ENCODE measurements around the gene DNMBP. TPM values are rescaled to one million over a fixed set of nuclear protein-coding genes. Genes with fewer than 3 reads are reported as not detected.

Gene DNMBP
- total RNA-seq, 1 donor: 62.4 TPM

DNA sequence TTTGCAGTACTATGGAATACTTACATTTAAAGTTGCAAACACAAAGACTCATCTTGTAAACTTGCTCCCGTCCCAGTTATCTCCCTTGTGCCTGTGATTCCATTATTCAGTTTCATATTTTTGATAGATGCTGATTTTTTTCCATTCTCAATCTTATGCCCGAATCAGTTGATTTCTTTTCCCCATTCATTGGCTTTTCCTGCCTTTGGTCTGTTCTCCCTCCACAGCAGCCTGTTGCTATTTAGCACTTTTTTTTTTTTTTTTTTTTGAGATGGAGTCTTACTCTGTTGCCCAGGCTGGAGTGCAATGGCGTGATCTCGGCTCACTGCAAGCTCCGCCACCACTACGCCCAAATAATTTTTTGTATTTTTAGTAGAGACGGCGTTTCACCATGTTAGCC lies 149.3 kb downstream of the DNMBP start:
- TF ChIP-seq, protein P1, sequence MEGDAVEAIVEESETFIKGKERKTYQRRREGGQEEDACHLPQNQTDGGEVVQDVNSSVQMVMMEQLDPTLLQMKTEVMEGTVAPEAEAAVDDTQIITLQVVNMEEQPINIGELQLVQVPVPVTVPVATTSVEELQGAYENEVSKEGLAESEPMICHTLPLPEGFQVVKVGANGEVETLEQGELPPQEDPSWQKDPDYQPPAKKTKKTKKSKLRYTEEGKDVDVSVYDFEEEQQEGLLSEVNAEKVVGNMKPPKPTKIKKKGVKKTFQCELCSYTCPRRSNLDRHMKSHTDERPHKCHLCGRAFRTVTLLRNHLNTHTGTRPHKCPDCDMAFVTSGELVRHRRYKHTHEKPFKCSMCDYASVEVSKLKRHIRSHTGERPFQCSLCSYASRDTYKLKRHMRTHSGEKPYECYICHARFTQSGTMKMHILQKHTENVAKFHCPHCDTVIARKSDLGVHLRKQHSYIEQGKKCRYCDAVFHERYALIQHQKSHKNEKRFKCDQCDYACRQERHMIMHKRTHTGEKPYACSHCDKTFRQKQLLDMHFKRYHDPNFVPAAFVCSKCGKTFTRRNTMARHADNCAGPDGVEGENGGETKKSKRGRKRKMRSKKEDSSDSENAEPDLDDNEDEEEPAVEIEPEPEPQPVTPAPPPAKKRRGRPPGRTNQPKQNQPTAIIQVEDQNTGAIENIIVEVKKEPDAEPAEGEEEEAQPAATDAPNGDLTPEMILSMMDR (IDR thresholded peaks at IDR 0.05; ENCODE audit: insufficient read depth, low read length): no peak
- no peak for DNase-seq (ENCODE audit: low read depth)
- no peak overlapping the region for H3K4me3 ChIP-seq (ENCODE audit: low read depth, low read length)

DNA sequence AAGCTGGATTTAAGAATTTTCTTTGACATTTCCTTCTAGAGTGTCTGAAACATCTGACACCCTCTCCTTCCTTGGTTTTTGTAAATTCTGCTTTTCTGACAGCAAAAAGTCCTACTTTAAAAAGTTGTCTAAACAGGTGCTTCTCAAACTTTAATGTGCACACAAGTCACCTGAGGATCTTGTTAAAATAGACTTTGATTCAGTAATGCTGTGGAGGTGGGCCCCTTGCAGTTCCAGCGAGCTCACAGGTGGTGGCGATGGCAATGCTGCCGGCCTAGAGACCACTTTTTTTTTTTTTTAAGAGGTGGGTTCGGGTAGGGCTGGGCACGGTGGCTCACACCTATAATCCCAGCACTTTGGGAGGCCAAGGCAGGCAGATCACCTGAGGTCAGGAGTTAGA lies 150.2 kb downstream of the DNMBP start:
- H3K4me3 ChIP-seq (ENCODE audit: low read depth, low read length): no peak overlapping the region
- TF ChIP-seq, protein P1 (IDR thresholded peaks at IDR 0.05; ENCODE audit: insufficient read depth, low read length): peak; percentile 30
- DNase-seq (ENCODE audit: low read depth): no peak

DNA sequence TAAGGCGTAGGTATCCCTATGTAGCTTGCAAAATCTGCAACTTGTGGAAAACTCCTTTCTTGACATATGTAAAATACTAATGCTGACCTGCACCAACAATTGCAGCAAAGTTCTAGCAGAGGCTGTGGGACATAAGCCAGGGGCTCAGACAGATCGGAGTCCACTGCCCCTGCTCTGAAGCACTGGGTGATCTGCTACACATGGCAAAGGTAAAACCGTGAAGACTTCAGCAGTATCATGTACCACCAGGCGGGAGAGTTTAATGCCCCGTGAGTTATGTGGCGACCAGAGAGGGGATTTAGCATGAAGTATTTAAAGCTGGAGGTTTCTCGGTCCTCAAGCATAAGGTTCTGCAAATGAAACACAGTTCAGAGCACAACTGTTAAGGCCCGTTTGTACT lies 150.9 kb downstream of the DNMBP start:
- no peak overlapping the region for H3K4me3 ChIP-seq (ENCODE audit: low read depth, low read length)
- TF ChIP-seq, protein P1 (IDR thresholded peaks at IDR 0.05; ENCODE audit: insufficient read depth, low read length): no peak
- DNase-seq (ENCODE audit: low read depth): no peak

DNA sequence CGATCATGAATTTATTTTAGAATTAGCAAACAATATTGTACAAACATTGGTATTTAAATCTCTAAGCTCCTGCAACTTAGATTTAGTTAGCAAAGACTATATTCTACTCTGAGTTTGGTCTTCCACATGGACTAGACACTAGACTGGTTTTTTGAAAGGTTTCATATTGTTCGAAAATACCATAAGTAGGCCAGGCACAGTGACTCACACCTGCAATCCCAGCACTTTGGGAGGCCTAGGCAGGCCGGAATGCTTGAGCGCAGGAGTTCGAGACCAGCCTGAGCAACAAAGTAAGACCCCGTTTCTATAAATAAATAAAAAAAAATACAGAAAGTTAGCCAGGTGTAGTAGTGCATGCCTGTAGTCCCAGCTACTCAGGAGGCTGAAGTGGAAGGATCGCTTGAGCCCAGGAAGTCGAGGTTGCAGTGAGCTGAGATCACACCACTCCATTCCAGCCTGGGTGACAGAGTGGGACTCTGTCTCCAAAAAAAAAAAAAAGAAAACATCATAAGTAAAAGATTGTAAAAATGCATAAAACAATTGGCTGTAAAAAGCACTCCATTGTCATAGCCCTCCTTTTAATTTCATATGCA lies 154.2 kb downstream of the DNMBP start:
- TF ChIP-seq, protein P1 (IDR thresholded peaks at IDR 0.05; ENCODE audit: insufficient read depth, low read length): no peak
- H3K4me3 ChIP-seq (ENCODE audit: low read depth, low read length): no peak overlapping the region
- DNase-seq (ENCODE audit: low read depth): no peak

DNA sequence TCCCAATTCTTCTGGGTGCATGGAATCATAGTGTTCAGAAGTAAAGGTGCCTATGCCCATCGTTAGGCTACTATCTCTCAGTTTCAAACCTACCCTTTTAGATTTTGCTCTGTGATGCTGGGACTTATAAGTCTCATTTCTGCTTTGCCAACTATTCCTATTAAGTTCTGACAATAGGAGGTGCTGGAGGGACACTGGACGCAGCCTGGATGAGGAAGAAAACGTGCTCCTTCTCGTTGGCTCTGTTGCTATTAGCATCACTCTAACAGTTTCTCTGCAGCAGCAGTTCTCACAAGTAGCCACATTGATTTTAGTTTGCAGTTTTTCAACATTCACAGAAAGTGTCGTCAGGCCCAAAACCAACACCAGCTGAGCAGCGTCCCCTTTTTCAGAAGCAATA lies 154.9 kb downstream of the DNMBP start:
- TF ChIP-seq, protein P1 (IDR thresholded peaks at IDR 0.05; ENCODE audit: insufficient read depth, low read length): peak; percentile 76
- H3K4me3 ChIP-seq (ENCODE audit: low read depth, low read length): no peak overlapping the region
- DNase-seq (ENCODE audit: low read depth): peak; percentile 88

DNA sequence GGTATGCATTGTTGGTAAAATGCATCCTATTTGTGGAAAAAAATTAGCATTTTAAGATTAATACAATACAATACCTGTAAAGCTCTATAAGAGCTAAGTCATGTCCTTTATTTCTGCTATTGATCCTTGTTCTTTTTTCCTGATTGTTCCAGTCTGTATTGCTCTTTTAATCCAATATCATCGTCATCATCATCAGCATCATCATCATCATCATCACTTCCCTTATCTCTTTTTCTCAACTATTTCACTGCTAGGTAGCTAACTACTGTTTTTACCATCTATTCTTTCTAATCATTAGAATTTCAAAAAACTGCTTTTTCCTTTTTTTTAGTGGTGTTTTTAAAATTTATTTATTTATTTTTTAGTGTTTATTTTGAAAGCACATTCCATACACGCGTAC lies 156.1 kb downstream of the DNMBP start:
- no peak for DNase-seq (ENCODE audit: low read depth)
- TF ChIP-seq, protein P1 (IDR thresholded peaks at IDR 0.05; ENCODE audit: insufficient read depth, low read length): no peak
- no peak overlapping the region for H3K4me3 ChIP-seq (ENCODE audit: low read depth, low read length)
